Measurements from ENCODE around the gene GPR78. TPM values are rescaled to one million over a fixed set of nuclear protein-coding genes. Genes with fewer than 3 reads are reported as not detected.

GPR78 gene
- total and polyA plus RNA-seq, 2 of the 8 experiments (the other 6 are each of a cell fraction or from before 2014, with no cell fraction given), result 1.0 to 3.0 TPM

DNA sequence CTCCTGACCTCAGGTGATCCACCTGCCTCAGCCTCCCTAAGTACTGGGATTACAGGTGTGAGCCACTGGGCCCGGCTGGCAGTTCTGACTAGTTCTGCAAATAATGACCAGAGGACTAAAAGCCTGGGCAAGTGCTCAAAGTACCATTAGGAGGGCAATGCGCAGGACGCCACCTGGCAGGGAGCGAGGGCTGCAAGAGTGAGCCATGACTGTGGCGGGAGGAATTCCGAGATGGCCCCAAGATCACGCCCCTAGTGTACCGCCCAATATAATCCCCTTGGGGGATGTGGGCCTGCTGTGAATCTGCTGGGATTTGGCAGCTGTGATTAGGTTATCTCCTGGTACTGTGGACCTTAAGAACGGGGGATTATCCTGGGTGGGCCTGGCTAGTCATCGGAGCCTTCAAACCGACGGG is 26.2 kb upstream of the GPR78 start (continued):
- TF ChIP-seq MAX (IDR thresholded peaks at IDR 0.05) (no peak), SAP30 (IDR thresholded peaks at IDR 0.05; ENCODE audit: insufficient read depth, insufficient replicate concordance, low read length) (no peak), JUND (IDR thresholded peaks at IDR 0.05; ENCODE audit: low read length) (no peak), SP4 (IDR thresholded peaks at IDR 0.05; ENCODE audit: low read length) (no peak), BRCA1 (IDR thresholded peaks at IDR 0.05; ENCODE audit: low read depth, low read length) (no peak), SP2 (IDR thresholded peaks at IDR 0.05; ENCODE audit: low read length) (no peak), RFX5 (IDR thresholded peaks at IDR 0.05; ENCODE audit: borderline replicate concordance, low read depth, low read length) (no peak)
- TF ChIP-seq, protein P1, sequence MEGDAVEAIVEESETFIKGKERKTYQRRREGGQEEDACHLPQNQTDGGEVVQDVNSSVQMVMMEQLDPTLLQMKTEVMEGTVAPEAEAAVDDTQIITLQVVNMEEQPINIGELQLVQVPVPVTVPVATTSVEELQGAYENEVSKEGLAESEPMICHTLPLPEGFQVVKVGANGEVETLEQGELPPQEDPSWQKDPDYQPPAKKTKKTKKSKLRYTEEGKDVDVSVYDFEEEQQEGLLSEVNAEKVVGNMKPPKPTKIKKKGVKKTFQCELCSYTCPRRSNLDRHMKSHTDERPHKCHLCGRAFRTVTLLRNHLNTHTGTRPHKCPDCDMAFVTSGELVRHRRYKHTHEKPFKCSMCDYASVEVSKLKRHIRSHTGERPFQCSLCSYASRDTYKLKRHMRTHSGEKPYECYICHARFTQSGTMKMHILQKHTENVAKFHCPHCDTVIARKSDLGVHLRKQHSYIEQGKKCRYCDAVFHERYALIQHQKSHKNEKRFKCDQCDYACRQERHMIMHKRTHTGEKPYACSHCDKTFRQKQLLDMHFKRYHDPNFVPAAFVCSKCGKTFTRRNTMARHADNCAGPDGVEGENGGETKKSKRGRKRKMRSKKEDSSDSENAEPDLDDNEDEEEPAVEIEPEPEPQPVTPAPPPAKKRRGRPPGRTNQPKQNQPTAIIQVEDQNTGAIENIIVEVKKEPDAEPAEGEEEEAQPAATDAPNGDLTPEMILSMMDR (IDR thresholded peaks at IDR 0.05; ENCODE audit: control extremely low read depth in 1 of 3, insufficient read depth in 1 of 3, low read depth in 1 of 3, low read length in 3 of 3), result no peak

Data from H1 (cell line).